Endothelial cell of umbilical vein (primary cell): ENCODE measurements around the gene DYRK4. TPM values are rescaled to one million over a fixed set of nuclear protein-coding genes. Genes with fewer than 3 reads are reported as not detected.

Experiments used
- BruUV-seq: library from RNA; stranded (reverse); fragments of 400-500 nt; replicated peaks from 2 replicates; lab custom pipeline; 2021; lab: Mats Ljungman, UMichigan
- CTCF ChIA-PET: fragments of 300-600, 350-600 bp; sonication (Branson Sonifier 250); formaldehyde crosslinking; loops from one replicate; lab custom pipeline; 2021; ENCODE audit warnings: antibody characterized with exemption, inconsistent platforms; lab: Charles Lee
- POLR2A ChIA-PET: fragments of 300-600, 350-600 bp; sonication (Branson Sonifier 250); formaldehyde crosslinking; loops from one replicate; lab custom pipeline; 2021; ENCODE audit warnings: antibody characterized with exemption, inconsistent platforms; lab: Charles Lee
- DNase-seq: peaks from one replicate; pipeline ENCODE4 v3.0.0-alpha.2; 2011; ENCODE audit warnings: low read depth, low spot score
- FAIRE-seq: peaks from 2 replicates; lab custom pipeline; 2011; peaks lifted over from hg19 to GRCh38; lab: Jason Lieb, UNC
- H2AFZ ChIP-seq: 2 replicates; pipeline ENCODE4 v1.6.0; 2012; ENCODE audit warnings: low read depth, low read length, control low read depth, inconsistent platforms
- H3K27ac ChIP-seq: 2 replicates; pipeline ENCODE4 v1.5.1; 2011; ENCODE audit warnings: low read depth, mild to moderate bottlenecking, control low read depth, low read length, moderate library complexity; ENCODE audit not compliant: insufficient read depth
- H3K27me3 ChIP-seq, 2 experiments: 2 replicates each; pipeline versions ENCODE4 v1.6.0 to v1.6.1; 2011; ENCODE audit warnings: low read length in 2 of 2, mixed read lengths in 1 of 2; ENCODE audit not compliant: control insufficient read depth in 2 of 2, insufficient read depth in 2 of 2
- H3K36me3 ChIP-seq, 2 experiments: 2 replicates in 1 of 2; 3 replicates in 1 of 2; pipeline ENCODE4 v1.5.1; 2011; ENCODE audit warnings: low read length in 2 of 2, mild to moderate bottlenecking in 1 of 2, moderate library complexity in 1 of 2; ENCODE audit not compliant: control insufficient read depth in 2 of 2, insufficient read depth in 2 of 2; ENCODE audit errors: extremely low read depth in 1 of 2
- H3K4me1 ChIP-seq: 3 replicates; pipeline ENCODE4 v1.5.1; 2011; ENCODE audit warnings: mild to moderate bottlenecking, low read length; ENCODE audit not compliant: control insufficient read depth, insufficient read depth; ENCODE audit errors: extremely low read depth
- H3K4me2 ChIP-seq: 2 replicates; pipeline ENCODE4 v1.6.1; 2011; ENCODE audit warnings: low read length, control low read depth, mixed read lengths; ENCODE audit not compliant: insufficient read depth
- H3K4me3 ChIP-seq, 3 experiments: fragments of 200-600 bp in 1 of 3; sonication (generic), shearing (Covaris generic) in 1 of 3; replicated peaks in 1 of 3; 2 replicates each; pipeline ENCODE4 v1.5.1; 2011 to 2016; ENCODE audit warnings: control low read depth in 3 of 3, low read length in 3 of 3, mild to moderate bottlenecking in 2 of 3, inconsistent platforms in 1 of 3, low read depth in 1 of 3, moderate library complexity in 1 of 3; ENCODE audit not compliant: insufficient read depth in 1 of 3
- H3K79me2 ChIP-seq: 2 replicates; pipeline ENCODE4 v1.6.0; 2012; ENCODE audit warnings: low read length, inconsistent platforms; ENCODE audit not compliant: control insufficient read depth, insufficient read depth
- H3K9ac ChIP-seq: replicated peaks from 2 replicates; pipeline ENCODE3; 2011; ENCODE audit warnings: low read length, control low read depth; ENCODE audit not compliant: insufficient read depth; ENCODE audit errors: extremely low read depth
- H3K9me1 ChIP-seq: replicated peaks from 3 replicates; pipeline ENCODE4 v1.6.0; 2011; ENCODE audit warnings: mild to moderate bottlenecking, low read length; ENCODE audit not compliant: control insufficient read depth, insufficient read depth; ENCODE audit errors: extremely low read depth
- H3K9me3 ChIP-seq: replicated peaks from 2 replicates; pipeline ENCODE4 v1.5.1; 2012; ENCODE audit warnings: low read length, inconsistent platforms; ENCODE audit not compliant: control insufficient read depth, insufficient read depth
- H4K20me1 ChIP-seq: replicated peaks from 2 replicates; pipeline ENCODE3; 2011; ENCODE audit warnings: mild to moderate bottlenecking, low read length; ENCODE audit not compliant: control insufficient read depth, insufficient read depth; ENCODE audit errors: extremely low read depth
- CTCF ChIP-seq, 2 donors: IDR thresholded peaks; 1 replicate in 1 of 2; 2 replicates in 1 of 2; pipeline ENCODE4 v1.5.1; 2011; ENCODE audit warnings: low read length in 2 of 2, mild to moderate bottlenecking in 2 of 2, moderate library complexity in 2 of 2, control low read depth in 1 of 2, inconsistent platforms in 1 of 2, low read depth in 1 of 2; ENCODE audit not compliant: insufficient read depth in 1 of 2; ENCODE audit errors: extremely low read depth in 1 of 2
- EZH2 ChIP-seq: IDR thresholded peaks from 2 replicates; pipeline ENCODE4 v1.6.1; 2012; ENCODE audit warnings: borderline replicate concordance, low read depth, mild to moderate bottlenecking, moderate library complexity, low read length, inconsistent platforms; ENCODE audit not compliant: severe bottlenecking
- FOS ChIP-seq: IDR thresholded peaks from 2 replicates; pipeline ENCODE4 v1.6.1; 2011; ENCODE audit warnings: mild to moderate bottlenecking, low read length, moderate library complexity, borderline replicate concordance; ENCODE audit not compliant: insufficient read depth
- GATA2 ChIP-seq: IDR thresholded peaks from 2 replicates; pipeline ENCODE4 v1.7.0; 2011; ENCODE audit warnings: low read depth, mild to moderate bottlenecking, moderate library complexity, mixed read lengths, low read length; ENCODE audit not compliant: insufficient read length, insufficient read depth
- JUN ChIP-seq: IDR thresholded peaks from 2 replicates; pipeline ENCODE4 v1.6.1; 2011; ENCODE audit warnings: borderline replicate concordance, low read depth; ENCODE audit not compliant: insufficient read length, insufficient read depth
- MAX ChIP-seq: IDR thresholded peaks from 2 replicates; pipeline ENCODE4 v1.6.1; 2011; ENCODE audit not compliant: insufficient read depth, insufficient read length
- MYC ChIP-seq: IDR thresholded peaks from one replicate; pipeline ENCODE4 v1.6.1; 2011; ENCODE audit warnings: mild to moderate bottlenecking, low read depth, low read length
- POLR2A ChIP-seq: IDR thresholded peaks from 2 replicates; pipeline ENCODE4 v1.6.1; 2012; ENCODE audit warnings: low read depth, mild to moderate bottlenecking, control low read depth, low read length
- POLR2AphosphoS5 ChIP-seq: IDR thresholded peaks from 2 replicates; pipeline ENCODE4 v1.6.1; 2012; ENCODE audit warnings: low read depth, mild to moderate bottlenecking, control low read depth, low read length, moderate library complexity; ENCODE audit not compliant: insufficient read depth
- dilution Hi-C: fragments of 300-500 bp; cut with MboI; formaldehyde crosslinking; loops from one replicate; pipeline ENCODE4 v1.15.0; 2019; ENCODE audit warnings: low sequenced_read_pairs; ENCODE audit not compliant: extremely low pct_ligation_motif_present
- intact Hi-C: fragments of 100-400 bp; cut with micrococcal nuclease; formaldehyde crosslinking; loops from one replicate; pipeline ENCODE4 v1.10.0; 2022
- polyA plus RNA-seq, 4 experiments: library from polyadenylated mRNA; depleted of rRNA in 3 of 4; stranded (reverse) in 3 of 4; unstranded in 1 of 4; fragments of >200 nt; gene quantifications; 2 replicates each; pipeline versions ENCODE4 v1.2.1 to v1.2.3, GENCODE V29; 2011 to 2012; ENCODE audit warnings: missing spikeins in 1 of 4
- total RNA-seq: library from RNA; stranded (reverse); gene quantifications from 2 replicates; pipeline ENCODE4 v1.2.3, GENCODE V29; 2021

Gene DYRK4
- total and polyA plus RNA-seq, 2 donors (not counting 3 experiments of a cell fraction or from before 2014, with no cell fraction given), result 38.7 to 45.4 TPM

DNA sequence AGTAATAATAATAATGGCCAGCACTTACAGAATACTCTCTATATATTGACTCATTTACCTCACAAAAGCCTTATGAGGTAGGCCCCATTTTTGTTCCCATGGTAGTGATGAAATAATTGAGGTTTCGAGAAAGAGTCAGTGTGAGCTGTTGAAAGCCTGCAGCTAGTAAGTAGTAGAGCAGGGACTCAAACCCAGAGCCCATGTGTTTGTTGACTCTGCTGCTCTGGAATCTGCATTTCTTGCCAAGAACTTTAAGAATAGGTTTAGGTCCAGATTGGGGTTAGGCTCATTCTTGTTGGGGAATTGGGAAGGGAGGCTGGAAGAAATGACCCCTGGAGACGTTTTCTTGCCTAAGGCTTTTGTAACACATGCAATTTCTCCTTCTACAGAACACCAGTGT is 27.9 kb downstream of the DYRK4 start:
- H3K4me1 ChIP-seq, result no peaks in the 10 kb centered on the region
- H3K36me3 ChIP-seq, result no peaks in the 10 kb centered on the region
- no peak overlapping the region for H3K4me3 ChIP-seq
- H3K27me3 ChIP-seq, result peaks cover 4 to 5% of the 10 kb centered on the region in 2 experiments
- H3K4me2 ChIP-seq, result no peak overlapping the region
- POLR2A ChIA-PET, result no interaction called here
- H3K9ac ChIP-seq, result no peak overlapping the region
- intact Hi-C loops, result no loop called here
- no peaks in the 10 kb centered on the region for H4K20me1 ChIP-seq
- no peak overlapping the region for H3K27ac ChIP-seq
- H2AFZ ChIP-seq, result no peak overlapping the region
- TF ChIP-seq MYC (no peak), GATA2 (no peak), POLR2AphosphoS5 (no peak), EZH2 (no peak), POLR2A (no peak), MAX (no peak)
- FAIRE-seq (no peak), DNase-seq (no peak)
- CTCF ChIA-PET, result interaction anchor here (1.1 to 3.8 kb wide), 3 partner anchors 9 to 15 kb away, joined by 3 to 13 read pairs (median 5); no protein-coding TSS in a partner anchor
- dilution Hi-C loops, result no loop called here
- no peaks in the 10 kb centered on the region for H3K79me2 ChIP-seq
- no peaks in the 10 kb centered on the region for H3K9me3 ChIP-seq
- no peaks in the 10 kb centered on the region for H3K9me1 ChIP-seq
- no TSS peak for BruUV-seq

- DNase-seq, result no peak
- Histone ChIP-seq H3K4me3 (no peak overlapping the region), H3K9me3 (no peaks in the 10 kb centered on the region), H3K9ac (no peak overlapping the region), H3K4me2 (no peak overlapping the region), H3K4me1 (no peaks in the 10 kb centered on the region), H3K79me2 (no peaks in the 10 kb centered on the region), H3K27me3 (peaks cover 5% of the 10 kb centered on the region in 2 experiments), H3K27ac (no peak overlapping the region), H3K36me3 (no peaks in the 10 kb centered on the region), H3K9me1 (no peaks in the 10 kb centered on the region), H2AFZ (no peak overlapping the region), H4K20me1 (no peaks in the 10 kb centered on the region)
- no peak for FAIRE-seq
- TF ChIP-seq JUN, result no peak
- TF ChIP-seq FOS, result no peak
- TF ChIP-seq POLR2A, result no peak
- TF ChIP-seq GATA2, result no peak
- no peak for TF ChIP-seq POLR2AphosphoS5
- TF ChIP-seq MYC, result no peak
- no peak for TF ChIP-seq EZH2
- no peak for TF ChIP-seq MAX
- TF ChIP-seq CTCF (IDR thresholded peaks at IDR 0.05; ENCODE audit: extremely low read depth in 1 of 2, insufficient read depth in 1 of 2, low read depth in 1 of 2, low read length in 2 of 2), result no peak
- ChIA-PET POLR2A (no interaction called here), CTCF (interaction anchor here (1.1 to 3.8 kb wide), 4 partner anchors 11 to 96 kb away, joined by 3 to 13 read pairs (median 4); no protein-coding TSS in a partner anchor)
- dilution Hi-C loops (no loop called here), intact Hi-C loops (no loop called here)
- no TSS peak for BruUV-seq
These were observed 29.2 kb downstream of the DYRK4 start for GRCh38 chr12:4591180-4591687.
